ENCODE measurements around the gene LRRC10B. TPM values are rescaled to one million over a fixed set of nuclear protein-coding genes. Genes with fewer than 3 reads are reported as not detected.

The LRRC10B gene
- total RNA-seq, 3 donors from 2014 or later: 0.72 to 1.7 (median 0.89) TPM

DNA sequence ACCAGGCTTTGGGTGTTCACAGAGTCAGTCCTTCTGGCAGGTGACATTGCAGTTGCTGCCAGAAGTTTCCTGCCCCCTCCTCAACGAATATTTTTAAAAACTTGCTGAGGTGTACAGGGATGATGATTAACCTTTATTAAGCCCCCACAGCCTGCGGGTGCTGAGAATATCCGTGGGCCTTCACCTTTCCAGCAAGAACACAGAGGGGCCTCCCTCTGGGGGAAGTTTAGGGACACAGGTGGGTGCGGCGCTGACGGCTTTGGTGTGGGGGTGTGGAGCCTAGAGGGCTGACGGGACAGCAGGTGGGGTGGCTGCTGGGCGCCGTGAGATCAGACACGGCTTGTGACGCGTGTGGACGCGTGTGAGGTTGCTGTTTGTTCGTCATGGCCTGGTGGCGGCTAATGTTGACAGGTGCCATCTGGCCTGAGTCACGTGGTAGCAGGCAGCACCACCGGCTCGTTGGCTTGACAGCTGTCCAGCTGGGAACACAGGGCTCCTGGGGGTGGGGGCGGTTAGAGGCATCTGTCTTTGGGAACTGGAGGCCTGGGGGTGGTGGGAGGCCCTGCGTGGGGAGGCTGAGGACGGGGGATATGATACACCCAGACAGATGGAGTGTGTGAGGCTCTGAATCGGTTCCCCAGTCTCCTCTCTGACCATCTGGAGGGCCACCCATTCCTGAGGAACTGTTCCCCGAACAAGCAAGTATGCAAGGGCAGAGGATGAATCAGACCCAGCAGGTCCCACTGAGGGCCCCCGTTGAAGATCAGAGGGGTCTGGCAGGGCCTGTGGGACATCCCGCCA, 12.5 kb upstream of the LRRC10B start:
- DNase-seq: no peak
- peak; percentile 54 for ATAC-seq
- Histone ChIP-seq H3K4me3 (no peak overlapping the region), H3K4me1 (ENCODE audit: low read depth) (no peaks in the 10 kb centered on the region), H3K9me3 (no peaks in the 10 kb centered on the region), H3K36me3 (ENCODE audit: low read depth) (no peaks in the 10 kb centered on the region)
- TF ChIP-seq, protein P1, sequence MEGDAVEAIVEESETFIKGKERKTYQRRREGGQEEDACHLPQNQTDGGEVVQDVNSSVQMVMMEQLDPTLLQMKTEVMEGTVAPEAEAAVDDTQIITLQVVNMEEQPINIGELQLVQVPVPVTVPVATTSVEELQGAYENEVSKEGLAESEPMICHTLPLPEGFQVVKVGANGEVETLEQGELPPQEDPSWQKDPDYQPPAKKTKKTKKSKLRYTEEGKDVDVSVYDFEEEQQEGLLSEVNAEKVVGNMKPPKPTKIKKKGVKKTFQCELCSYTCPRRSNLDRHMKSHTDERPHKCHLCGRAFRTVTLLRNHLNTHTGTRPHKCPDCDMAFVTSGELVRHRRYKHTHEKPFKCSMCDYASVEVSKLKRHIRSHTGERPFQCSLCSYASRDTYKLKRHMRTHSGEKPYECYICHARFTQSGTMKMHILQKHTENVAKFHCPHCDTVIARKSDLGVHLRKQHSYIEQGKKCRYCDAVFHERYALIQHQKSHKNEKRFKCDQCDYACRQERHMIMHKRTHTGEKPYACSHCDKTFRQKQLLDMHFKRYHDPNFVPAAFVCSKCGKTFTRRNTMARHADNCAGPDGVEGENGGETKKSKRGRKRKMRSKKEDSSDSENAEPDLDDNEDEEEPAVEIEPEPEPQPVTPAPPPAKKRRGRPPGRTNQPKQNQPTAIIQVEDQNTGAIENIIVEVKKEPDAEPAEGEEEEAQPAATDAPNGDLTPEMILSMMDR (IDR thresholded peaks at IDR 0.05): no peak
- intact Hi-C loops (cut with DNase I, micrococcal nuclease): no loop called here

DNA sequence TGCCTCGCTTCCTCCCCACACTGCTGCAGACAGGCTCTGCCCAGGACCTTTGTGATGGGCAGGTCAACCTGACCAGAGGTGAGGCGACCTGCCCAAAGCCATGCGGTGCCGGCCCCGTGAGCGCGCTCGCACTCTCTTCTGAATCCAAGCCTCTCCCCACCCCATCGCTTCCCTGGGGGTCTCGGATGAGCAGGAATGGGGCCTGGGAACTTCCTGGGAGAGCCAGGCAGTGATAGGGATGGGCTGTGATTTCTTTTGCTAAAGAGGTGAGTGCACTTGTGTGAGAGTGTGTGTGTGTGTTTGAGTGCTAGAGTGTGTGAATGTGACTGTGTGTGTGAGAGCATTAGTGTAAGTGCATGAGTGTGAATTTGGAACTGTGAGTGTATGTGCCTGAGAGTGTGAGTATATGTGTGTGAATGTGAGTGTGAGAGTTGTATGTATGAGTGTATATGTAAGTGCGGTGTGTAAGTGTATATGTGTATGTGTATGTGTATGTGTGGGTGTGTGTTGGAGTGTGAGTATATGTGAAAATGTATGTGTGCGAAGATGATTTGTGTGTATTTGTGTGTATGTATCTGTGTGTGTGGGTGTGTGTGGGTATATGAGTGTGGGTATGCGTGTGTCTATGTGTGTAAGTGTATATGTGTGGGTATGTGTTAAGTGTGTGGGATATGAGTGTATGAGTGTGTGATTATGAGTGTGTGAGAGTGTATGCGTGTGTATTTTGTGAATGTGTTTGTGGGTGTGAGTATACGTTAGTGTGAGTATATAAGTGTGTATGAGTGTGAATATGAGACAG, 11.7 kb upstream of the LRRC10B start:
- Histone ChIP-seq H3K4me3 (no peak overlapping the region), H3K4me1 (ENCODE audit: low read depth) (no peaks in the 10 kb centered on the region), H3K9me3 (no peaks in the 10 kb centered on the region), H3K36me3 (ENCODE audit: low read depth) (no peaks in the 10 kb centered on the region)
- ATAC-seq: no peak
- no peak for DNase-seq
- TF ChIP-seq, protein P1 (IDR thresholded peaks at IDR 0.05): no peak
- intact Hi-C loops (cut with DNase I, micrococcal nuclease): no loop called here

GRCh38 chr11:61497473-61497872, 11.1 kb upstream of the LRRC10B start:
- DNase-seq (no peak), ATAC-seq (no peak)
- intact Hi-C loops (cut with DNase I, micrococcal nuclease): no loop called here
- Histone ChIP-seq H3K4me3 (no peak overlapping the region), H3K36me3 (ENCODE audit: low read depth) (no peaks in the 10 kb centered on the region), H3K9me3 (no peaks in the 10 kb centered on the region), H3K4me1 (ENCODE audit: low read depth) (no peaks in the 10 kb centered on the region)
- TF ChIP-seq, protein P1 (IDR thresholded peaks at IDR 0.05): no peak

- H3K4me1 ChIP-seq (ENCODE audit: low read depth): no peaks in the 10 kb centered on the region
- H3K36me3 ChIP-seq (ENCODE audit: low read depth): no peaks in the 10 kb centered on the region
- TF ChIP-seq, protein P1 (IDR thresholded peaks at IDR 0.05): no peak
- ATAC-seq (no peak), DNase-seq (no peak)
- intact Hi-C loops (cut with DNase I, micrococcal nuclease): no loop called here
- no peak overlapping the region for H3K4me3 ChIP-seq
- H3K9me3 ChIP-seq: no peaks in the 10 kb centered on the region
Observed at GRCh38 chr11:61497876-61498275, 10.7 kb upstream of the LRRC10B start.

DNA sequence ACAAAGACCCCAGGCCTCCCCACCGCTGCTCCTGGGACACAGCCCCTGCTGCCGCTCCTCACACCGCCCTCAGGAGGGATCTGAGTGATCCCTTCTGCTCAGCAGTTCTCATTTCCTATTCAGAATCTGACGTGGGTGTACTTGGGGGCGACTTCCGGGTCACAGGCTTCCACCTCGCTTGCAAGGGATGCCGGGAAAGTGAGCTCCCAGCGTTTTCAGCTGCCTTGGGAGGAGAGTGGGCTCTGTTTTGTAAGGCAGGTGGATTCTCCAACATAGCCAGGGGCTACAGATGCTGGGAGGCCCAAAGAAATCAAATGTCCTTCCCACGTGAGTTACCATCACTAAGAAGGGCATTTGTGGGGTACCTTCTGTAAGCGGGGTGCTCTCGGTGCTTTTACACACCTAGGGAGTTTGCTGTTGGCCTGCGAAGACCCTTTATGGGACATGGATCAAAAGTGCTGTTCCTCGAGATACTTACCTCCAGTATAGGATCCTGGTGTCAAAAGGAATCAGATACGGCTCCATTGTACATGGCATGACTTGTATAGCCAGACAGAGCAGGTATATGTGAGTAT, 9.7 kb upstream of the LRRC10B start:
- no peak for ATAC-seq
- intact Hi-C loops (cut with DNase I, micrococcal nuclease): no loop called here
- Histone ChIP-seq H3K4me3 (no peak overlapping the region), H3K9me3 (no peaks in the 10 kb centered on the region), H3K4me1 (ENCODE audit: low read depth) (no peaks in the 10 kb centered on the region), H3K36me3 (ENCODE audit: low read depth) (no peaks in the 10 kb centered on the region)
- TF ChIP-seq, protein P1 (IDR thresholded peaks at IDR 0.05): no peak
- no peak for DNase-seq
